H9 (cell line): Measurements from ENCODE around the gene ADORA2B. TPM values are rescaled to one million over a fixed set of nuclear protein-coding genes. Genes with fewer than 3 reads are reported as not detected.

ENCODE experiments used
- DNase-seq: peaks from one replicate; pipeline ENCODE4 v3.0.0-alpha.2; 2017
- H2AFZ ChIP-seq: one replicate; pipeline ENCODE4 v1.6.1; 2013; ENCODE audit warnings: mild to moderate bottlenecking, low read length, control low read depth, moderate library complexity
- H2AK5ac ChIP-seq: 2 replicates; pipeline ENCODE4 v1.6.1; 2013; ENCODE audit warnings: low read length, control low read depth, mixed read lengths; ENCODE audit not compliant: insufficient read length
- H2BK120ac ChIP-seq: one replicate; pipeline ENCODE4 v1.6.1; 2013; ENCODE audit warnings: low read depth, mild to moderate bottlenecking, low read length, control low read depth, inconsistent platforms; ENCODE audit not compliant: poor library complexity, severe bottlenecking
- H2BK12ac ChIP-seq: 2 replicates; pipeline ENCODE4 v1.6.1; 2013; ENCODE audit warnings: low read length, control low read depth, mixed read lengths, low read depth; ENCODE audit not compliant: insufficient read length
- H2BK15ac ChIP-seq: 2 replicates; pipeline ENCODE4 v1.6.1; 2013; ENCODE audit warnings: low read depth, low read length, control low read depth
- H2BK20ac ChIP-seq: one replicate; pipeline ENCODE4 v1.6.1; 2013; ENCODE audit warnings: low read depth, mild to moderate bottlenecking, low read length, control low read depth, inconsistent platforms; ENCODE audit not compliant: poor library complexity, severe bottlenecking
- H2BK5ac ChIP-seq: 2 replicates; pipeline ENCODE4 v1.6.1; 2013; ENCODE audit warnings: low read length, control low read depth, mixed read lengths; ENCODE audit not compliant: insufficient read length
- H3K14ac ChIP-seq: 2 replicates; pipeline ENCODE4 v1.6.1; 2013; ENCODE audit warnings: low read length, control low read depth; ENCODE audit not compliant: insufficient read depth
- H3K18ac ChIP-seq: 2 replicates; pipeline ENCODE4 v1.6.1; 2013; ENCODE audit warnings: low read depth, mild to moderate bottlenecking, mixed read lengths, low read length, control low read depth; ENCODE audit not compliant: insufficient read length
- H3K23ac ChIP-seq: 2 replicates; pipeline ENCODE4 v1.6.1; 2013; ENCODE audit warnings: low read length, control low read depth, mixed read lengths, low read depth; ENCODE audit not compliant: insufficient read length
- H3K23me2 ChIP-seq: 2 replicates; pipeline ENCODE4 v1.6.1; 2013; ENCODE audit warnings: low read depth, mild to moderate bottlenecking, mixed read lengths, low read length, control low read depth; ENCODE audit not compliant: insufficient read length, poor library complexity, severe bottlenecking
- H3K27ac ChIP-seq: 2 replicates; pipeline ENCODE4 v1.5.1; 2013; ENCODE audit warnings: low read length, control low read depth, mixed read lengths, low read depth; ENCODE audit not compliant: insufficient read length
- H3K27me3 ChIP-seq: 2 replicates; pipeline ENCODE4 v1.6.1; 2013; ENCODE audit warnings: low read length, control low read depth, inconsistent platforms; ENCODE audit not compliant: insufficient read depth
- H3K4ac ChIP-seq: 2 replicates; pipeline ENCODE4 v1.6.1; 2013; ENCODE audit warnings: low read depth, mild to moderate bottlenecking, control low read depth, inconsistent platforms, low read length, moderate library complexity
- H3K4me1 ChIP-seq: 2 replicates; pipeline ENCODE4 v1.6.1; 2013; ENCODE audit warnings: low read length, control low read depth, inconsistent platforms; ENCODE audit not compliant: insufficient read depth
- H3K4me2 ChIP-seq: 2 replicates; pipeline ENCODE4 v1.6.1; 2013; ENCODE audit warnings: low read length, control low read depth, mixed read lengths; ENCODE audit not compliant: insufficient read length, insufficient read depth
- H3K56ac ChIP-seq: 2 replicates; pipeline ENCODE4 v1.6.1; 2013; ENCODE audit warnings: low read depth, mild to moderate bottlenecking, mixed read lengths, low read length, control low read depth; ENCODE audit not compliant: insufficient read length
- H3K79me1 ChIP-seq: 2 replicates; pipeline ENCODE4 v1.6.1; 2013; ENCODE audit warnings: low read depth, mild to moderate bottlenecking, moderate library complexity, low read length, control low read depth, inconsistent platforms; ENCODE audit not compliant: insufficient read depth, poor library complexity, severe bottlenecking
- H3K79me2 ChIP-seq: 2 replicates; pipeline ENCODE4 v1.6.1; 2013; ENCODE audit warnings: low read length, control low read depth, inconsistent platforms; ENCODE audit not compliant: insufficient read depth
- H3K9ac ChIP-seq: 2 replicates; pipeline ENCODE4 v1.6.1; 2013; ENCODE audit warnings: low read length, control low read depth, mixed read lengths; ENCODE audit not compliant: insufficient read length; ENCODE audit errors: extremely low read depth
- H3K9me3 ChIP-seq: one replicate; pipeline ENCODE4 v1.6.1; 2013; ENCODE audit warnings: low read depth, low read length, inconsistent platforms; ENCODE audit not compliant: control insufficient read depth
- H3T11ph ChIP-seq: one replicate; pipeline ENCODE4 v1.6.1; 2013; ENCODE audit warnings: mild to moderate bottlenecking, low read length, control low read depth, inconsistent platforms
- H4K20me1 ChIP-seq: one replicate; pipeline ENCODE4 v1.6.1; 2013; ENCODE audit not compliant: control insufficient read depth, insufficient read length, insufficient read depth
- H4K5ac ChIP-seq: 2 replicates; pipeline ENCODE4 v1.6.1; 2013; ENCODE audit warnings: low read depth, mild to moderate bottlenecking, mixed read lengths, low read length, control low read depth; ENCODE audit not compliant: insufficient read length
- H4K8ac ChIP-seq: replicated peaks from 2 replicates; pipeline ENCODE4 v1.6.1; 2013; ENCODE audit warnings: low read length, control low read depth, mixed read lengths, low read depth; ENCODE audit not compliant: insufficient read length
- H4K91ac ChIP-seq: 2 replicates; pipeline ENCODE4 v1.6.1; 2013; ENCODE audit warnings: low read depth, mild to moderate bottlenecking, moderate library complexity, mixed read lengths, low read length, control low read depth; ENCODE audit not compliant: insufficient read length
- H3K27ac Mint-ChIP-seq, 3 experiments: 2 replicates in 2 of 3; 3 replicates in 1 of 3; pipeline ENCODE4 v1.8.0; 2020 to 2021; ENCODE audit warnings: mixed read lengths in 3 of 3, mild to moderate bottlenecking in 1 of 3, moderate library complexity in 1 of 3
- H3K27me3 Mint-ChIP-seq: 2 replicates; pipeline ENCODE4 v1.8.0; 2021; ENCODE audit warnings: low read depth, mild to moderate bottlenecking, moderate library complexity, mixed read lengths
- H3K36me3 Mint-ChIP-seq, 3 experiments: 2 replicates in 2 of 3; 3 replicates in 1 of 3; pipeline ENCODE4 v1.8.0; 2020 to 2021; ENCODE audit warnings: low read depth in 3 of 3, mixed read lengths in 3 of 3; ENCODE audit not compliant: insufficient read depth in 1 of 3
- H3K4me1 Mint-ChIP-seq, 2 experiments: 2 replicates each; pipeline ENCODE4 v1.8.0; 2020; ENCODE audit warnings: mixed read lengths in 2 of 2
- H3K4me3 Mint-ChIP-seq, 2 experiments: 2 replicates in 1 of 2; 3 replicates in 1 of 2; pipeline ENCODE4 v1.8.0; 2020 to 2021; ENCODE audit warnings: mild to moderate bottlenecking in 2 of 2, mixed read lengths in 2 of 2, moderate library complexity in 1 of 2
- H3K9me3 Mint-ChIP-seq, 2 experiments: 2 replicates in 1 of 2; 3 replicates in 1 of 2; pipeline ENCODE4 v1.8.0; 2020; ENCODE audit warnings: mild to moderate bottlenecking in 2 of 2, mixed read lengths in 2 of 2, moderate library complexity in 1 of 2
- CTCF ChIP-seq: fragments of 200-600 bp; sonication (generic); conservative IDR thresholded peaks from 3 replicates; pipeline ENCODE4 v1.8.0; 2021; ENCODE audit warnings: antibody characterized with exemption, mild to moderate bottlenecking
- WGBS: extraction: QIAGEN DNeasy Blood & Tissue Kit; methylation state at CpG from one replicate; pipeline ENCODE4 v1.1.7; 2013; ENCODE audit warnings: missing lambda C conversion rate, low lambda C conversion rate, mixed read lengths; ENCODE audit not compliant: insufficient read length; ENCODE audit errors: extremely low coverage; 5-methylcytosine and 5-hydroxymethylcytosine counted together
- total RNA-seq: library from RNA; stranded (reverse); gene quantifications from 2 replicates; pipeline ENCODE4 v1.2.1, GENCODE V29; 2021

The ADORA2B gene
- total RNA-seq, 1 experiment from 2014 or later: 3.1 TPM

- no peak overlapping the region for H4K5ac ChIP-seq
- H3K27me3 ChIP-seq: no peaks in the 10 kb centered on the region
Measured at GRCh38 chr17:15909481-15909991, 35.4 kb upstream of the ADORA2B start.

More at GRCh38 chr17:15909481-15909991, 35.4 kb upstream of the ADORA2B start:
- Histone ChIP-seq H2BK15ac (no peak overlapping the region), H3K14ac (peak overlapping the region; percentile 61), H3K9me3 (no peaks in the 10 kb centered on the region), H2AFZ (no peak overlapping the region), H3K4me2 (no peak overlapping the region), H3K4ac (no peak overlapping the region), H4K91ac (no peak overlapping the region), H3K79me1 (no peaks in the 10 kb centered on the region), H2BK12ac (no peak overlapping the region), H3K23me2 (no peaks in the 10 kb centered on the region), H2BK120ac (no peak overlapping the region), H3K9ac (no peak overlapping the region), H3K79me2 (no peaks in the 10 kb centered on the region), H3K4me1 (no peaks in the 10 kb centered on the region), H3T11ph (no peak overlapping the region), H2BK20ac (no peak overlapping the region), H4K20me1 (no peaks in the 10 kb centered on the region), H3K27ac (no peak overlapping the region), H4K8ac (no peak overlapping the region), H3K18ac (no peak overlapping the region), H2AK5ac (no peak overlapping the region), H3K56ac (no peak overlapping the region), H2BK5ac (no peak overlapping the region), H3K23ac (no peak overlapping the region)
- Mint-ChIP-seq H3K27ac (0 out of 7 replicates have a peak overlapping the region, but pooled peaks of 1 of the 3 experiments have one; percentile 27), H3K9me3 (no peaks in the 10 kb centered on the region), H3K4me3 (no peak overlapping the region), H3K27me3 (no peaks in the 10 kb centered on the region), H3K36me3 (no peaks in the 10 kb centered on the region), H3K4me1 (peaks cover 14 to 17% of the 10 kb centered on the region in 2 experiments)
- WGBS: no CpG with 5 or more reads among the region's 9 CpGs
- DNase-seq: no peak
- TF ChIP-seq CTCF: no peak
